HG03108 (cell line): ENCODE data around the gene SFT2D1.

Source experiments
- ATAC-seq: cut with Tn5 transposase; IDR thresholded peaks from one replicate; pipeline ENCODE4 v1.9.1; 2021; ENCODE audit warnings: moderate library complexity; ENCODE audit not compliant: unreplicated experiment

SFT2D1 gene

GRCh38 chr6:166308033-166308768, 34.1 kb downstream of the SFT2D1 start, which contains the start of gene PRR18:
Gene PRR18 (minus strand): TSS chr6:166308392. CDS start chr6:166308142, 250 bp downstream.
- ATAC-seq: peak; percentile 51

GRCh38 chr6:166307082-166308032, 35.0 kb downstream of the SFT2D1 start:
- peak; percentile 23 for ATAC-seq

GRCh38 chr6:166306378-166307081, 35.8 kb downstream of the SFT2D1 start:
- no peak for ATAC-seq

- ATAC-seq: no peak
Measured at GRCh38 chr6:166305562-166306117, 36.7 kb downstream of the SFT2D1 start.

- ATAC-seq: no peak
Measured at GRCh38 chr6:166304106-166304505, 38.2 kb downstream of the SFT2D1 start.

GRCh38 chr6:166301611-166302529, 40.5 kb downstream of the SFT2D1 start:
- no peak for ATAC-seq

GRCh38 chr6:166300357-166300987, 41.9 kb downstream of the SFT2D1 start:
- ATAC-seq: no peak

- no peak for ATAC-seq
Measured at GRCh38 chr6:166297606-166298005, 44.7 kb downstream of the SFT2D1 start.

- ATAC-seq: no peak
Measured at GRCh38 chr6:166296035-166296883, 46.1 kb downstream of the SFT2D1 start.

- no peak for ATAC-seq
Measured at GRCh38 chr6:166293731-166294584, 48.4 kb downstream of the SFT2D1 start.

GRCh38 chr6:166289207-166290060, 52.9 kb downstream of the SFT2D1 start:
- no peak for ATAC-seq

- peak; percentile 97 for ATAC-seq
Measured at GRCh38 chr6:166286839-166287271, 55.5 kb downstream of the SFT2D1 start.

- no peak for ATAC-seq
Measured at GRCh38 chr6:166285233-166285632, 57.1 kb downstream of the SFT2D1 start.

GRCh38 chr6:166284640-166285039, 57.7 kb downstream of the SFT2D1 start:
- no peak for ATAC-seq

- ATAC-seq: no peak
Measured at GRCh38 chr6:166282394-166283032, 59.8 kb downstream of the SFT2D1 start.

- peak; percentile 51 for ATAC-seq
Measured at GRCh38 chr6:166281104-166281503, 61.2 kb downstream of the SFT2D1 start.
